Neural cell (in vitro differentiated cells): ENCODE results near the gene TENT5C. TPM values are rescaled to one million over a fixed set of nuclear protein-coding genes. Genes with fewer than 3 reads are reported as not detected.

Experiments used
- H2AFZ ChIP-seq: fragments of 200-600, 300-800 bp; sonication (generic), shearing (Covaris generic); 2 replicates; pipeline ENCODE4 v1.6.0; 2014; ENCODE audit warnings: low read depth, mild to moderate bottlenecking, antibody characterized with exemption, low read length, moderate library complexity
- H3F3A ChIP-seq: fragments of 200-600 bp; shearing (Covaris generic); 2 replicates; pipeline ENCODE4 v1.6.1; 2016; ENCODE audit warnings: mild to moderate bottlenecking, moderate library complexity, mixed read lengths, antibody characterized with exemption, low read length; ENCODE audit not compliant: insufficient read depth, poor library complexity, severe bottlenecking
- H3K27ac ChIP-seq: fragments of 200-600, 300-800 bp; sonication (generic), shearing (Covaris generic); 2 replicates; pipeline ENCODE4 v1.5.1; 2014; ENCODE audit warnings: mild to moderate bottlenecking, low read length, moderate library complexity
- H3K27me3 ChIP-seq: fragments of 300-800, 200-600 bp; sonication (generic), shearing (Covaris generic); 2 replicates; pipeline ENCODE4 v1.6.0; 2014; ENCODE audit warnings: mild to moderate bottlenecking, low read depth, low read length, moderate library complexity; ENCODE audit not compliant: insufficient read depth
- H3K36me3 ChIP-seq: fragments of 300-800, 200-600 bp; sonication (generic), shearing (Covaris generic); 2 replicates; pipeline ENCODE4 v1.5.1; 2014; ENCODE audit warnings: mild to moderate bottlenecking, antibody characterized with exemption, low read length, moderate library complexity; ENCODE audit not compliant: insufficient read depth
- H3K4me2 ChIP-seq: fragments of 300-800, 200-600 bp; sonication (generic), shearing (Covaris generic); 2 replicates; pipeline ENCODE4 v1.6.0; 2014; ENCODE audit warnings: mild to moderate bottlenecking, low read length
- H3K4me3 ChIP-seq: fragments of 300-800, 200-600 bp; sonication (generic), shearing (Covaris generic); 2 replicates; pipeline ENCODE4 v1.5.1; 2014; ENCODE audit warnings: mild to moderate bottlenecking, low read length, moderate library complexity
- H3K79me2 ChIP-seq: fragments of 200-600 bp; shearing (Covaris generic); replicated peaks from 2 replicates; pipeline ENCODE4 v1.6.0; 2014; ENCODE audit warnings: mild to moderate bottlenecking, low read length, moderate library complexity; ENCODE audit not compliant: insufficient read depth
- H3K9ac ChIP-seq: fragments of 300-800, 200-600 bp; sonication (generic), shearing (Covaris generic); 2 replicates; pipeline ENCODE4 v1.6.1; 2016; ENCODE audit warnings: mild to moderate bottlenecking, low read length, mixed read lengths
- H3K9me2 ChIP-seq: fragments of 200-600 bp; shearing (Covaris generic); 2 replicates; pipeline ENCODE4 v1.6.1; 2016; ENCODE audit warnings: mild to moderate bottlenecking, low read length, mixed read lengths; ENCODE audit not compliant: insufficient read depth
- H3K9me3 ChIP-seq: fragments of 200-600, 300-800 bp; sonication (generic), shearing (Covaris generic); 2 replicates; pipeline ENCODE4 v1.6.1; 2016; ENCODE audit warnings: mild to moderate bottlenecking, mixed run types, low read length, moderate library complexity, mixed read lengths
- H4K20me1 ChIP-seq: fragments of 200-600 bp; shearing (Covaris generic); 2 replicates; pipeline ENCODE4 v1.6.1; 2016; ENCODE audit warnings: mild to moderate bottlenecking, mixed run types; ENCODE audit not compliant: insufficient read depth
- EP300 ChIP-seq: fragments of 450-650 bp; conservative IDR thresholded peaks from 2 replicates; pipeline ENCODE4 v1.6.1; 2014; ENCODE audit warnings: antibody characterized with exemption, mild to moderate bottlenecking, moderate library complexity; ENCODE audit not compliant: poor library complexity, severe bottlenecking
- EZH2 ChIP-seq: fragments of 200-600, 300-800 bp; shearing (Covaris generic), sonication (generic); IDR thresholded peaks from 2 replicates; pipeline ENCODE4 v1.6.1; 2014; ENCODE audit warnings: antibody characterized with exemption, low read length, borderline replicate concordance, mild to moderate bottlenecking; ENCODE audit not compliant: insufficient read depth, poor library complexity, severe bottlenecking
- MXI1 ChIP-seq: fragments of 450-650 bp; conservative IDR thresholded peaks from 2 replicates; pipeline ENCODE4 v1.6.1; 2014; ENCODE audit warnings: antibody characterized with exemption, mild to moderate bottlenecking; ENCODE audit not compliant: poor library complexity, severe bottlenecking
- POLR2AphosphoS5 ChIP-seq: IDR thresholded peaks from 2 replicates; pipeline ENCODE4 v1.6.1; 2012
- RAD21 ChIP-seq: fragments of 450-650 bp; conservative IDR thresholded peaks from 2 replicates; pipeline ENCODE4 v1.6.1; 2014; ENCODE audit warnings: antibody characterized with exemption, mild to moderate bottlenecking, moderate library complexity
- SMC3 ChIP-seq: fragments of 450-650 bp; conservative IDR thresholded peaks from 2 replicates; pipeline ENCODE4 v1.6.1; 2014; ENCODE audit warnings: antibody characterized with exemption, mild to moderate bottlenecking, moderate library complexity; ENCODE audit not compliant: poor library complexity
- TAF1 ChIP-seq: IDR thresholded peaks from 2 replicates; pipeline ENCODE4 v1.6.1; 2012; ENCODE audit warnings: low read depth
- polyA plus RNA-seq: library from polyadenylated mRNA; depleted of rRNA; stranded (reverse); fragments of >200 nt; gene quantifications from 2 replicates; pipeline ENCODE4 v1.2.3, GENCODE V29; 2014
- TF ChIP-seq, protein P1 (sequence below): fragments of 450-650 bp; IDR thresholded peaks from 2 replicates; pipeline ENCODE4 v1.5.1; 2014; ENCODE audit warnings: antibody characterized with exemption, mild to moderate bottlenecking, moderate library complexity; ENCODE audit not compliant: poor library complexity, severe bottlenecking
- TF ChIP-seq, protein P2 (sequence below): IDR thresholded peaks from 2 replicates; pipeline ENCODE4 v1.6.1; 2012; ENCODE audit warnings: borderline replicate concordance

Gene TENT5C
- polyA plus RNA-seq, 1 donor from 2014 or later: 0.05 TPM

DNA sequence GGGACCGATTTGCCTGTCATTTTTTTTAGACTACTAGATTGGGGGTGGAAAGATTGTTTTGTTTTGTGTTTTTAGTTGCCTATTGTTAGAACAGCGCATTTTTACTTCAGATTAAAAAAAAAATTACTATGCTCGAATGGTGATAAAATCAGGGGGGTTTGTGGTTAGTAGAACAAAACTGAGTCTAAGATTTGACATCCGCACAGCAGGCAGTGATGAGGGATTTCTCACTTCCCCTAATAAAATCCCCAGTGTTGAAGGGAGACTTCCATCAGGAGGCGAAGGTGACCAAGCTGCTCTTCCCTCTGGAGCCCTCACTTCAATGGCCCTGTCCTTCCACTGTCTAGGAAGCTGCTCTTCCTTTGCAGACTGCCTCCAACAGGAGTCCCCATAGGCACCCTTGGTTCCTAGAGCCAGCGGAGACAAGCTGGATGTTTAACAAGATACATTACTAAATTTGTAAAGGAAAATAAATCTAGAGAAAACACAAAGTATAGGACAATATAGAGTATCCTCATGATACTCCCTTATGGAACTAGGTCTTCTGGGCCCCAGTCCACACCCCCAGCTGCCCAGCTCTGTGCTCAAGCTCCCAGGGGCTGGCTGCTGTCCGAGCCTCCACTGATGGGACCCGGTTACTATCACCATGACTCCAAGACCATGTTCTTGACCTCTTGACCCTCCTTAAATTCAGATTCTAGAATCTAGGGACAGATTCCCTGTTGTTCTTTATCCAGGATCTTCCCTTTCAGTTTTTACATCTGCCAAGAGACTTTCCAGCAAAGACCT lies 31.0 kb downstream of the TENT5C start:
- no peaks in the 10 kb centered on the region for H3K36me3 ChIP-seq
- no peak overlapping the region for H3K9ac ChIP-seq
- H3K4me3 ChIP-seq: no peak overlapping the region
- no peaks in the 10 kb centered on the region for H3K9me2 ChIP-seq
- H3K9me3 ChIP-seq: no peaks in the 10 kb centered on the region
- H3K27ac ChIP-seq: no peak overlapping the region
- TF ChIP-seq, protein P1, sequence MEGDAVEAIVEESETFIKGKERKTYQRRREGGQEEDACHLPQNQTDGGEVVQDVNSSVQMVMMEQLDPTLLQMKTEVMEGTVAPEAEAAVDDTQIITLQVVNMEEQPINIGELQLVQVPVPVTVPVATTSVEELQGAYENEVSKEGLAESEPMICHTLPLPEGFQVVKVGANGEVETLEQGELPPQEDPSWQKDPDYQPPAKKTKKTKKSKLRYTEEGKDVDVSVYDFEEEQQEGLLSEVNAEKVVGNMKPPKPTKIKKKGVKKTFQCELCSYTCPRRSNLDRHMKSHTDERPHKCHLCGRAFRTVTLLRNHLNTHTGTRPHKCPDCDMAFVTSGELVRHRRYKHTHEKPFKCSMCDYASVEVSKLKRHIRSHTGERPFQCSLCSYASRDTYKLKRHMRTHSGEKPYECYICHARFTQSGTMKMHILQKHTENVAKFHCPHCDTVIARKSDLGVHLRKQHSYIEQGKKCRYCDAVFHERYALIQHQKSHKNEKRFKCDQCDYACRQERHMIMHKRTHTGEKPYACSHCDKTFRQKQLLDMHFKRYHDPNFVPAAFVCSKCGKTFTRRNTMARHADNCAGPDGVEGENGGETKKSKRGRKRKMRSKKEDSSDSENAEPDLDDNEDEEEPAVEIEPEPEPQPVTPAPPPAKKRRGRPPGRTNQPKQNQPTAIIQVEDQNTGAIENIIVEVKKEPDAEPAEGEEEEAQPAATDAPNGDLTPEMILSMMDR: no peak
- TF ChIP-seq, protein P2, sequence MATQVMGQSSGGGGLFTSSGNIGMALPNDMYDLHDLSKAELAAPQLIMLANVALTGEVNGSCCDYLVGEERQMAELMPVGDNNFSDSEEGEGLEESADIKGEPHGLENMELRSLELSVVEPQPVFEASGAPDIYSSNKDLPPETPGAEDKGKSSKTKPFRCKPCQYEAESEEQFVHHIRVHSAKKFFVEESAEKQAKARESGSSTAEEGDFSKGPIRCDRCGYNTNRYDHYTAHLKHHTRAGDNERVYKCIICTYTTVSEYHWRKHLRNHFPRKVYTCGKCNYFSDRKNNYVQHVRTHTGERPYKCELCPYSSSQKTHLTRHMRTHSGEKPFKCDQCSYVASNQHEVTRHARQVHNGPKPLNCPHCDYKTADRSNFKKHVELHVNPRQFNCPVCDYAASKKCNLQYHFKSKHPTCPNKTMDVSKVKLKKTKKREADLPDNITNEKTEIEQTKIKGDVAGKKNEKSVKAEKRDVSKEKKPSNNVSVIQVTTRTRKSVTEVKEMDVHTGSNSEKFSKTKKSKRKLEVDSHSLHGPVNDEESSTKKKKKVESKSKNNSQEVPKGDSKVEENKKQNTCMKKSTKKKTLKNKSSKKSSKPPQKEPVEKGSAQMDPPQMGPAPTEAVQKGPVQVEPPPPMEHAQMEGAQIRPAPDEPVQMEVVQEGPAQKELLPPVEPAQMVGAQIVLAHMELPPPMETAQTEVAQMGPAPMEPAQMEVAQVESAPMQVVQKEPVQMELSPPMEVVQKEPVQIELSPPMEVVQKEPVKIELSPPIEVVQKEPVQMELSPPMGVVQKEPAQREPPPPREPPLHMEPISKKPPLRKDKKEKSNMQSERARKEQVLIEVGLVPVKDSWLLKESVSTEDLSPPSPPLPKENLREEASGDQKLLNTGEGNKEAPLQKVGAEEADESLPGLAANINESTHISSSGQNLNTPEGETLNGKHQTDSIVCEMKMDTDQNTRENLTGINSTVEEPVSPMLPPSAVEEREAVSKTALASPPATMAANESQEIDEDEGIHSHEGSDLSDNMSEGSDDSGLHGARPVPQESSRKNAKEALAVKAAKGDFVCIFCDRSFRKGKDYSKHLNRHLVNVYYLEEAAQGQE: no peak
- TF ChIP-seq RAD21 (no peak), MXI1 (no peak), POLR2AphosphoS5 (no peak)
- no peak overlapping the region for H3K4me2 ChIP-seq
- H4K20me1 ChIP-seq: no peaks in the 10 kb centered on the region
- H3K79me2 ChIP-seq: no peaks in the 10 kb centered on the region
- H2AFZ ChIP-seq: no peak overlapping the region
- H3F3A ChIP-seq: no peaks in the 10 kb centered on the region
- H3K27me3 ChIP-seq: no peaks in the 10 kb centered on the region

DNA sequence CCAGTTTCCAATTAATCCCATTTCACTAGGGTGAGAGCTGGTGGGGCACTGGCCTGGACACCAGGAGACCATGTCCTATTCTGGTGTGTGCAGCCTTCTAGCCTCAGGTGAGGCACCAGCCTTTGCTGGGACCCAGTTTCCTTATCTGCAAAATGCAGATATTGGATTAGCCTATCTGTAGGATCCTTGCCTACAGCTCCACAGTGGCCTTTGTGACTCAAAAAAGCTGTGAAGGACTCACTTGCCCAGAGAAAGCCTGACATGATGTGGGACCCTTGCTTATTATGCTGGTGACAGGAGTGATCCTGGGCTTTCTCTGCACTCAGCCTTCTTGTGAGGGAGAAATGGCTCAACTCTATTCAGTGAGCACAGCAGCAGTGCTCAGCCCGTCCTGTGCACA lies 32.3 kb downstream of the TENT5C start:
- Histone ChIP-seq H3K9ac (no peak overlapping the region), H3K4me2 (no peak overlapping the region), H3F3A (no peaks in the 10 kb centered on the region), H3K4me3 (no peak overlapping the region), H3K79me2 (no peaks in the 10 kb centered on the region), H3K36me3 (no peaks in the 10 kb centered on the region), H3K27me3 (no peaks in the 10 kb centered on the region), H3K27ac (no peak overlapping the region), H3K9me2 (no peaks in the 10 kb centered on the region), H3K9me3 (no peaks in the 10 kb centered on the region), H4K20me1 (no peaks in the 10 kb centered on the region), H2AFZ (no peak overlapping the region)
- TF ChIP-seq EP300: no peak
- TF ChIP-seq, protein P1: no peak
- TF ChIP-seq, protein P2: no peak
- no peak for TF ChIP-seq RAD21
- no peak for TF ChIP-seq SMC3
- TF ChIP-seq MXI1: no peak
- no peak for TF ChIP-seq TAF1
- no peak for TF ChIP-seq POLR2AphosphoS5
- no peak for TF ChIP-seq EZH2
